Measurements from ENCODE around the gene MYRIP.

Gene MYRIP

DNA sequence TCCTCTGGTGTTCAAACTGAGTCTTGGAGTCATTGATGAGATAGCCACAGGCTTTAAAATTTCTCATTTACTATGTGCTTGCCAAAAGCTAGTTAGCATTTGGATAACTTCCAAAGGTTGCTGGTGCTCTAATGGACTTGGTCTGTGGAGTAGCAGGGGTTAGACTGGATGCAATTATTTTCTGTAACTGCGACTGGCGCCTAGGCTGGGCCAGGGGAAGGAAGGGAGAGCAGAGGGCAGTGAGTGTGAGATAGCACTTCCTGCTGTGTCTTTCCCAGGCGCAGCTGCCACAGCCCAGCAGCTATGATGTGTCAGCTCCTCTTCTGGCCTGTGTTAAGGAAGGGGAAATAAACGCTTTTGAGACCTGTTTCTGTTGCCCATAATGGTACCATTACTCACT lies 98.6 kb downstream of the MYRIP start:
- no peak for DNase-seq (ENCODE audit: low spot score)

DNA sequence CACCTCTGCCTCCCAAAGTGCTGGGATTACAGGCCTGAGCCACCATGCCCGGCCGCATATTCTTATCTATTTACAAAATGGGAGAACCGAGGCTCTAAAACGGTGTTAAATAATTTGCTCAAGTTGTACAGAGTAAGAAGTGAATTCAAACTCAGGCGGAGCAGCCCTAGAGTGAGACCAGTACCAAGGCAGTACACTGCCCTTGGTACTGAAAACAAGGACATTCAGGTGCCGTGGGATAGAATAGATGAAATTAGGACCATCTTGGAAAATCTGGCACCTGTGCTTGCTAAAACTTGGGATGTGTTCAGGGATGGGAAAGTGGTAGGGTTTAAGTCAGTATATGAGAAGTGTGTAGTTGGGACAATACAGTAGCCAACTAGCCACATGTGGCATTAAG lies 100.7 kb downstream of the MYRIP start:
- DNase-seq (ENCODE audit: low spot score) = no peak

DNA sequence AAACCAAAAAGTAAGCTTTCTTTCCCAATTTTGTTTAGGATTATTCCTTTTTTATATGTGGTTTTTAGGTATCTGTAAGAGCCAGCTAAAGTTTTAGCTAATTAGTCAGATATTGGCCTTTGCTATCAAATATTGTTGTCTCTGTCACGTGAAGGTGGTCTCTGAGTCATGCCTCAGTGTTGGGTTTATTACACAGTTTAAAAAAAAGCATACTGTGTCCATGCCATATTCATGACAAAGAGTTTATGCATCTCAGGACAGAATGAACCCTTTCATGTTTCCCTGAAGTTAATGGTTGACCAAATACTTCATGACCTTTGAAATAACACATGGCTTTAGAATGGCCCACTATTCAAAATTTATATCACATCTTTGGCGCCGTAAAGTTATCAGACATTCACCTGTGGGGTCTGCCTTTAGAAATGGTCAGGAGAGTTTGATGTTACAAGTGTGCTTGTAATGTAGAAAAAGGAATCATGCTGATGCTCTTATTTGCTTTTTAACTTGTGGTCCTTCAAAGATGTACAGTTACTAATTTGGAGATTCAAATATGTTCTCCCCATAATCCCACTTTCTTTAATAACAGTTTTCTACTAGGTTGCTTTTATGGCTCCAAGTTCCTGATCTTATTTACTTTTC lies 101.5 kb downstream of the MYRIP start:
- no peak for DNase-seq (ENCODE audit: low spot score)

DNA sequence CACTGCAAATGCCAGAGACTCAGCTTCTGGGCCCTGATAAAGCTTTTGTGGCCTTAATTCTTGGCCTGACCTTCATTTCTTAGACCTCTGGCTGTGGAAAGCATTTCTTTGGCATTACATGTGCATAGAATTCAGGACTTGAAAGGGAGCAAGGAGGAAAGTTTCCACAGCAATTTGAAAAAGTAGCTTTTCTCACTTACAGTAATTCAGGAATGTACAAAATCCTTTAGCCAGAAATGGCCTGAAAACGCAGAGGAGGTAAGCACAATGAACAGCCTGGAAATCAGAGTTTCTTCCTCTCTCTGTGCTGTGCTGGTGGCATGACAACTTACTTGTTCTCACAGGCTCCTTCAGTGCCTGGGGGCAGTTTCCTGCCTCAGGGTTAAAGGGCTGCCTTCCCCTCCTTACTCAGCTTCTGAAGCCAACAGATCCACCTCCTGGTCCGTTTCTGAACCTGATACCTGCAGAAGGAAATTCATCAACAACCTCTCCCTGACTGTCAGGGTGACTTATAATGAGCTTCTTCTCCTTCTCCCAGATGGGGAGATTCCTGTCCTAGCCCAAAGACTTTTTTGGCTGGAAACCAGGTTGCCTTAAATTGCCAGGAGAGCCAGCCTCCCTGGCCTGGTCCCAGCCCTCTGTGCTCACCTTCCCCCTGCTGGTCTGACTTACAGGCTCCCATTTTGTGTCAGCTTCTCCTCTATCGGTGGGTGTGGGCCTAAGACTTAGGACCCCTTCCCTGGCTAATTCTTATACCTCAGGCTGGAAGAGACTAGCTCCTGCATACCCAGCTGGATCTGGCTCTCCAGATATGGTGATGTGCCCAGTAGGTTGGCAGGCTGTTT lies 102.3 kb downstream of the MYRIP start:
- peak; percentile 50 for DNase-seq (ENCODE audit: low spot score)

DNA sequence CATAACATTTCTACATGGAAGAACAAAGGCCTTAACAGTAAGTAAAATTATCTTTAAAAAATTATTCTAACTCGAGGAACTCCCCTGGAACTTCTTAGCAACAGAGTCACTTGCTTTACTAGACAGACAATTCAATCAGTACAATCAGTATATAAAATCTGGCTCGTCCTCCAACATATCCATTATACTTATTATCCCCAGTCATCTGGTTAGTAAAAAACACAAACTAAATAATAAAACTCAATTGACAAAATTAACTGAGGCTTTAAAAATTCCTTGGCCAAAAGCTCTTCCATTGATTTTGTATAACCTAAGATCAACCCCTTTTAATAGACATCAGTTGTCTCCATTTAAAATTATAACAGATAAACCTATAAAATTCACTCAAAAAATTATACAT lies 105.6 kb downstream of the MYRIP start:
- DNase-seq (ENCODE audit: low spot score) = no peak

DNA sequence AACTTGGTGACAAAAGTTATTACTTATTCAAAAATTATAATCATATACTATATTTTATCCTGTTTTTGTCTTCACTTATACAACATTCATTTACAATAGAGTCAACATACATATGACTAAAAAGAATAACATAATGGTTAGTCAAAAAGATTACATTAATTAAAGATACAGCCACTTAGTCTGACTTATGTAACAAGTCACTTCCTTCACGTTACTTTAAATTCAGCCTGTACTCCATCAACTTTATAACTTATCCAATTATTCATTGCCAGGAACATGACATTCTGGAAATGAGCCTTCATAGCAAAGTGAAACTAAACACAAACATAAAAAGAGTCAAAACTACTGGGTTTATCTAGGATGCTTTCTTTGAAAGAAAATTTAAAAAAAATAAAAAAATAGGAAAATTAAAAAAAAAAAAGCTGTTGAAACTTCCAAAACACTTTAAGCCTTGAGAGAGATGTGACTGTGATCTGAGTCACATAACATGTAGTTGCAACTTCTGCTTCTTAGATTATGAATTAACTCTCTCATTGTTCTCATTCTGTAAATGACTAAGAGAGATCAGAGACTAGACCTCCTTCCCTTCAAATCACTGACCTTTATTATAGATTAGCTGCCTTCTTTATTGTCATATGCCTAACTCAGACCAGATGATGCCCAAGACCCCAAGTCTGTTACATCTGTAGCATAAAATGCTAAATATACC lies 107.8 kb downstream of the MYRIP start:
- DNase-seq (ENCODE audit: low spot score) = no peak

DNA sequence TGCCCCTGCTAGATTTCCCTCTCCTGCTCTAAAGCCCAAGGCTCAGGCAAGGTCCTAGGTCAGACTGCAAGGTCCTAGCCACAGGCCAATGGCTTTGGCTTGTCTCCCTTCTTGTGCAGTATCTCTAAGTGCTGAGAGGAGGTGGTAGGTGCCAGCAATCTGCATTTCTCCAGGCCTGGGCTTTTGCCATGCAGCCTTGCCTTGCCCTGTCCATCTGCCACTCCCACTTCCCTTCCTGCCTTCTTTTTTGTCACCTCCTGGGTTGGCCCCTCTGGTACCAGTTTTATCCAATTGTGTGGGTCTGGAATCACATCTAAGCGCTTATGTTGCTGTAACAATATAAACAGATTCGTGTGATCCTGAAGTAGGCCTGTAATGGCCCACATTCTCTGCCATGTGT lies 109.9 kb downstream of the MYRIP start:
- no peak for DNase-seq (ENCODE audit: low spot score)

DNA sequence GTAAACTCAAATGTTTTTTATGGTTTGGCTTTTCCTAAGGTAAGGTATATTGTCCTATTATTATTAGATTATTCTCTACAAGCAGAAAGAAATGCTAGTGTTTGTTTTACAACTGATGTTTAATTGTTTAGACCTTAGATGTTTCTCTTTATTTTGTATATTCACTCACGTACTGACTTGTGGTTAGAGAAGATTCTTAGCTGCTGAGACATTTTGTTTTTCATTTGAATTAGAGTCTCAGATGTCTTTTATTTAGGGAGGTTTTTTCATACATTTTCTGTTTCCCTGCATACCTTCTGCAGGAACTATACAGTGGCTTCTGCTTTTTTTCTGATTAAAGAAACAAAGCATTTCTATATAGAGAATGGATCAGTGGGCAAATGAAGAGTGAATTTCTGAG lies 110.9 kb downstream of the MYRIP start:
- DNase-seq (ENCODE audit: low spot score) = no peak

DNA sequence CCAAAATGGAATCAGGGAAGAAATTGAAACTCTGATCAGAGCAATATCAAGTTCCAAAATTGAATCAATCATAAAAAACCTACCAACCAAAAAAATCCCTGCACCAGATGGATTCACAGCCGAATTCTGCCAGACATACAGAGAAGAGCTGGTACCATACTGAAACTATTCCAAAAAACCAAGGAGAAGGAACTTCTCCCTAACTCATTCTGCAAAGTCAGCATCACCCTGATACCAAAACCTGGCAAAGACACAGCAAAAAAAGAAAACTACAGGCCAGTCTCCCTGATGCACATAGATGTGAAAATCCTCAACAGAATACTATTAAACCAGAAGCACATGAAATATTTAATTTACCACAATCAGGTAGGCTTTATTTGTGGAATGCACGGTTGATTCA lies 118.1 kb downstream of the MYRIP start:
- DNase-seq (ENCODE audit: low spot score) = no peak

DNA sequence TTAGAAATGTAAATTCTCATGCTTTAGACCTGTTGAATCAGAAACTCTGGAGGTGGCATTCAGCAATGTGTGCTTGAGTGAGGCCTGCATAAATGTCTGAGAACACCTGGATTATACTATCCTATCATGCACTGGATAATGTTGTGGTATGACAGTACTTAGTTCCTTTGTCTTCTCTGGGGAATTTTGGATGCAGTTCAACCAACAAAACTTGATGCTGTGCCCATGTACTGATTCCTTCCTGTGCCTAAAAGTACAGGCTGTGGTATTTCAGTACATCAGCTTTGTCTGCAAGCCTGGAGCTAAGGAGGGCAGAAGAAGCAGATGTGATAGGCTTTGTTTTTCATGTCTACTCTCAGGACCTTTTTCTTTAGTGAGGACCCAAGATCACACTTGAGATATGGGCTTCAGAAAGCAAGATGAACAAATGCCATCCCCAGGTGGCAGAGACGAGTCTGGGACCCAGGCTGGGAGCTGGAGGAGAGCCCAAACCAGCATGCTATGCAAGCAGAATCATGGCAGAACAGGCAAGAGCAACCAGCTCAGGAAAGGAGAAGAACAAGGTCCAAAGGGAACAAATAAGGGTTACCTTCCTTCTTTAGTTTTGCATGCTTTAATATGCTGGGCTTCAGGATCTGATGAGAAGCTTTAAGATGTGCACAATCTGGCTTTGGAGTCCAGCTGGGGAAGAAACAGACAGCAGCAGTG lies 124.7 kb downstream of the MYRIP start:
- DNase-seq (ENCODE audit: low spot score) = no peak

DNA sequence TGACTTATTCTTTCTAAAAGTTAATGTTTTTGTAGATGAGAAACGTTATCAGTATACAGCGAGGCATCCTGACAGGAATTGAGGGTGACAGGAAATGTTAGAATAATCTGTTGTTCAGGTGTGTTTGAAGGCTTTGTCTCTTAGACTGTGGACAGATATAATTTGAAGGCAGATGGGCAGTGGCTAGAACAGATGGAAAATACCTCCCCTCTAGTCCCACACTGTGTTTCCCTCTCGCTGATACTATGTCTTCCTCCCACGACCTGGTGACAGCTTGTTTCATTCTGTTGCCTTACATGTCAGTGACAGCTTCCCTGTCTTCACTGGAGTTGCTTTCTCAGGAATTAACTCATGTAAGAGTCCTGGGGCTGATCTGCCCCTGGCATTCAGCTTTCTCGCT lies 125.3 kb downstream of the MYRIP start:
- no peak for DNase-seq (ENCODE audit: low spot score)

DNA sequence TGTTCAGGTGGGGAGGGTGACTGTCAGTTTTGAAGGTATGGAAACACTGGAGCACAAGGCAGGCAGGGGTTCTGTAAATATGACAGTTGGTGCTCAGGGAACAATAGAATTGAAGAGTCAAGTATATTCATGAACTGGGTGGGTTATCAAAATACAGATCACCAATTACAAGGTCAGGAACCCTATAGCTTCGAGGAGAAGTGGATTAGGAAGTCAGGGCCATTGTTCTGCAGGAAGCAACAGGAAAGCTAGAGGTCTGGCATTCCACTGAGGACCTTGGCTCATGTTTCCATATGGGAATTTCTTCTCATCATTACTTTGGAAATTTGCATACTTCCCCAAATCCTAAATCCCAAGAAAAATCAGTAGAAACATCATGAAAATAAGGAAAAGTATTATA lies 125.9 kb downstream of the MYRIP start:
- DNase-seq (ENCODE audit: low spot score) = no peak

DNA sequence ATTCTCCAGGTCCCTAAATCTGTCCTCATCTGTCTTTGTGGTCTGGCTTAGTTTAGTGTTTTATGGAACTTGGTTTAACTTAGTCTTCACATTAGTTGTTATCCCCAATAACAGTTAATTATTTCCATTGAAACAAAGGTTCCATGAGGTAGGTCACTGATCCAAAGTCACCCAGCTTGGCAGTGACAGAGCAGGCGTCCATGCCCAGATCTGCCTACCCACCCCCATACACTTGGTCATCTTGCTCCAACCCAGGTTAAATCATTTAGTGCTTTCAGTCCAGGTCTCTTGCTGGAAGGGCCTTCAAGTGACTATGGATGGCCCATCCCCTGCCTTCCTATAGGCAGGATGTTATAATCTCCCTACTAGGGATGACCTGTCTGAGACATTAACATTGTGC lies 127.4 kb downstream of the MYRIP start:
- no peak for DNase-seq (ENCODE audit: low spot score)

DNA sequence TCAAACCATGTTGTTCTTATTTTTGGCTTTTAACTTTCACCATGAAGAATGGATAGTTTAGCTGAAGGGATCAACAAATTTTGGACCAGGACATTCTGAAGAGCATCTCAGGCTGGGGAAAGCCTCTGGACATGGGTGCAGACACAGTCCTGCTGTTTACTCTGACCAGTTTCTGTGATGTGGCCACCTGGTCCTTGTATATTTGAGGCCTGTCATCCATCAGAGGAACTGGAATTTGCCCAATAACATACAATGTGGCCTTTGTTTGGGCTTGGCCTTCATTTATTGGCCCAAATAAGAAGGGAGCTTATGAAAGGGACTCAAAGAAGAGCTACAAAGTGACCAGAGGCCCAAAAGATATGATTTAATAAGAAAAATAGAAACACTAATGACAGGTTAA lies 127.9 kb downstream of the MYRIP start:
- DNase-seq (ENCODE audit: low spot score) = no peak

DNA sequence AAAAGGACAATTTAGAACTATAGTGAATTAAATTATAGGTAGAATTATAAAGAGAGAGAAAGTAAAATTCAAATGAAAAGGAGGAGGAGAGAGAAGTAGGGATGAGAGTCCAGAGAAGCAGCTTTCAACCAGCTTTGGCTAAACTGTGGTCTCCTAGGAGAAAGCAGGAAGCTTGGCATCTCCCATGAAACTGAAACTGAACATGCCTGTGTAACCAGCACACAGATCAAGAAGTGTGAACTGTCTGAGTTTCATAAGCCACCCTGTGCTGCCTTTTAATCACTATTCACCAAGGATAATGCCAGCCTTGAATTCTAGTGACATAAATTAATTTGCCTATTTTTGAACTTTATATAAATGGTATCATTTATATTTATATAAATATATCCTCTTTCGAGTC lies 128.5 kb downstream of the MYRIP start:
- no peak for DNase-seq (ENCODE audit: low spot score)

DNA sequence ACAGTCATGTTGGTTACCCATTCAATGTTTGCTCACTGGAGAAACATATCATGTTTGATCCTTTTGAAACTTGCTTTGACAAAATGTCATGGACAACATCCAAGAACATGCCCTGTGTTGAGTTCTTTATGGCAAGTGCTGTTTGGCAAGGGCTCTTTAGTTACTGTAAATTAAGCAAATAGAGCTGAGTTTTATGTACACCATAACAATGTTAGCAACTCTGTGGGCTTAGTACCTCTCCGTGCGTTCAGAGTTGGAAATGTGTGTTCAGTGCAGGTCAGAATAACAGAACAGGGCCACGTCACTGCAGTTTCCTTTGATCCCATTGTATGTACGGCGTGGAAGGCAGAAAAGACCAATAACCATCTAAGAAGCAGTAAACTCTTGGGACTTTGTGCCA lies 132.5 kb downstream of the MYRIP start:
- DNase-seq (ENCODE audit: low spot score) = no peak

DNA sequence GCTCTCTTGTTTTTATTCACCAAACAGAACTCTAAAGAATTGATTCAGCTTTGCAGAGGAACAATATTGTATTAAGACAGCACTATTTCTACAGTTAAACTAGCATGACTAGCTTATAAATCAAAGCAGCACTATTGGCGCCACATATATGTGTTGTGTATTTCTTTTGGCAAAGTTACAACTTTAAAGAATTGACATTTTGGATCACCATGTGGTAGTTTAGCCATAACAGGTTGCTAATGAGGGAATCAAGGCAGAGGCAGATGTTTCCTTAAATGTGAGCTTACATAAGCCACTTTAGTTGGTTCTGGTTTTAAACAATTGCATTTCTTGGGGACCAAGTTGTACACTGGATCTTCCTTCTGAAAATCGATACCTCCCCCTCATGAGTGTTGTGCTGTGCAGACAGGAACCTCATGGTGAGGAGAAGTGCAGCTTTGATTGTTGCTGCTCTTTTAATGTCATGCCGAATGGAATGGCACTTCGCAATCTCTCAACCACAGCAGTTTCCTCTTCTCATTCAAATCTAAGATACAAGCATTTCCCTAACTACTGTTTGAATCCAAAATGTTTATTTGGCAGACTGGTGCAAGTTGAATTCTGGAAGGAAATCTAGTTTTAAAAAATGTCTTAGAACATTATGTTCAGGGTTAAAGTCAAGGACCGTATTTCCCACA lies 151.2 kb downstream of the MYRIP start:
- no peak for DNase-seq (ENCODE audit: low spot score)

DNA sequence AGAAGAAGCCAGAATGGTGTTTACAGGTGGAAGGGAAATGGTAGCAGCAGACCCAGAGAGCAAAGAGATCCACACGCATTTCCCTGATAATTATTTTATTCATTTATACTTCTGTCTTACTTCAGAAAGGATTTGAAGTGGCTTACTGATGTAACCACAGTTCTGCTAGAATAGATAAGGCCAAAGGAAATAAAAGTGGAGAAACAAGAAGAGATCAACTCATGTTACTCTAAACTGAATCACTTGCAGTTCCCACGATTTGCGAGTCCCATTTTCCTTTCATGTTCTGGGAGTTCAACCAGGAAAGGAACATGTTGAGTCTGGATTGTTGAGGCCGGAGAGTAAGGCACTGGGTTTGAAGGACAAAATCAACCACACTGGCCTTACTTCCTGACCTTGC lies 151.8 kb downstream of the MYRIP start:
- DNase-seq (ENCODE audit: low spot score) = no peak

DNA sequence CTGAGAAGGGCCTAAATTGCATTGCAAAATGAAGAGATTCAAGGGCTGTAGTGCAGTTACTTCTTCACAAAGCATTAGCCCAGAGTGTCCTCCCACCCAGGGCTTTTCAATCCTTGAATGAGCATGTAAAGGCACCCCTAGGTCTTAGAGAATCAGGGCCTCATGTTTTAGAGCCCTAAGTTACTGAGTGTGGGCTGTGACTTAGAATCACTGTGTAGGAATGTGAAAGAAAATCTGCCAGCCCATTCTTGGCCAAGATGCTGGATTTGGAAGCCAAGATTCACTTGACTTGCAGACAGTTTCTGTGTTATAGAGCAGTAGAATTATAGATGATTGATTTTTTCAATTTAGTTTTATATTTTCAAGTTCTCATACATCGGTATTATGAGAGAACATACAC lies 153.2 kb downstream of the MYRIP start:
- no peak for DNase-seq (ENCODE audit: low spot score)

DNA sequence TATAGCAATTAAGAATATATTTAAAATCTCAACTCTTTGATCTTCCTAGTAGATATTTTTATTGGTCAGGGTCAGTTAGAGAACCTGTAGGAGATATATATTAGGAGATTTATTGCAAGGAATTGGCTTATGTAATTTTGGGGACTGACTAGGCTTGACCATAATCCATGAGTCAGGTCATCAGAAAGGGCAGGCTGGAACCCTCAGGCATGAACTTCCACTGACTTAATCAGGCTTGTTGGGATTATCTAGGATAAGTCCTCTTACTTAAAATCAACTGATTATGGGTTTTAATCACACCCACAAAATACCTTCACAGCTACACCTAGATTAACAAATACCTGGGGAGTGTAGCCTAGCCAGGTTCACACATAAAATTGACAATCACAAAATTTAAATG lies 156.1 kb downstream of the MYRIP start:
- DNase-seq (ENCODE audit: low spot score) = no peak

DNA sequence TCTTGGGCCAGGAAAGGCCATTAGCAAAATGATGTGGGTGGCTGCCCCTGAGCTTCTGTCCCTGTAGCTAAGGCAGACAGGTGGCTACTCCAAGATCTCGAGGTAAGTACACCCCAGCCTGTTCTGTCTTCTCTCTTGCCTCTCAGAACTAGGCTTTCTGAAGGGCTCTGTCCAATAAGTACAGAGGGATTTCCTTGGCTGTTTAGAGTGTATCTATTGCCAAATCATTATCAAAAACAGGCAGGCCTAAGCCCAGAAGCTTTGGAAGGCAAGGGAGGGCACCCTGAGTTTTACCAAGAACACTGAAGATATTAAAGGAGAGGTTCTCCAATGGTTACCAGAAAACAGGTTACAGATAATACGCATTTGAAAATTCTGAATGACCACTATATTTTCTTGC lies 156.6 kb downstream of the MYRIP start:
- no peak for DNase-seq (ENCODE audit: low spot score)

DNA sequence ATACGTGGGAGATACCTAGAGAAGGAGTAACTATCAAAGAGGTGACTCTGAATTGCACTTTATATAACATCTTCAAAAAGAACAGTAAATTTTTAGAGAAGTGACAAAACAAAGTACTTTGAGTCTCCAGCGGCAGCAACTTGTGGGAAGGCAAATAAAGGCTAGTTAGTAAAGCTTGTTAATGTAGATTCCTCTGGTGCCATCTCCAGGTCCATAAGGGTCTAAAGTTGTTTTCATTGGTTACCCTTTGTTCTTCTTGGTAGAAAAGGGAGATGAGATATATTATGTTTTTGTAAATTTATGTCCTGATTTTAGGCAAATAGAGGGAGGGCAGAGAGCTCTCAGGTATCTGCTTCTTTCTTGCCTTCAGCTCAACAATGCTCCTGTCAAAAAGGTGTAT lies 161.6 kb downstream of the MYRIP start:
- no peak for DNase-seq (ENCODE audit: low spot score)

Measured in ecto neural progenitor cell (in vitro differentiated cells).